ENCODE results near the gene MFSD2B.
"Not testable (repeated sequence)": the region's sequence is repeated elsewhere in the genome, so short reads cannot be mapped to it uniquely, and the experiment has no call there.

The MFSD2B gene, protein sequence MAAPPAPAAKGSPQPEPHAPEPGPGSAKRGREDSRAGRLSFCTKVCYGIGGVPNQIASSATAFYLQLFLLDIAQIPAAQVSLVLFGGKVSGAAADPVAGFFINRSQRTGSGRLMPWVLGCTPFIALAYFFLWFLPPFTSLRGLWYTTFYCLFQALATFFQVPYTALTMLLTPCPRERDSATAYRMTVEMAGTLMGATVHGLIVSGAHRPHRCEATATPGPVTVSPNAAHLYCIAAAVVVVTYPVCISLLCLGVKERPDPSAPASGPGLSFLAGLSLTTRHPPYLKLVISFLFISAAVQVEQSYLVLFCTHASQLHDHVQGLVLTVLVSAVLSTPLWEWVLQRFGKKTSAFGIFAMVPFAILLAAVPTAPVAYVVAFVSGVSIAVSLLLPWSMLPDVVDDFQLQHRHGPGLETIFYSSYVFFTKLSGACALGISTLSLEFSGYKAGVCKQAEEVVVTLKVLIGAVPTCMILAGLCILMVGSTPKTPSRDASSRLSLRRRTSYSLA

DNA sequence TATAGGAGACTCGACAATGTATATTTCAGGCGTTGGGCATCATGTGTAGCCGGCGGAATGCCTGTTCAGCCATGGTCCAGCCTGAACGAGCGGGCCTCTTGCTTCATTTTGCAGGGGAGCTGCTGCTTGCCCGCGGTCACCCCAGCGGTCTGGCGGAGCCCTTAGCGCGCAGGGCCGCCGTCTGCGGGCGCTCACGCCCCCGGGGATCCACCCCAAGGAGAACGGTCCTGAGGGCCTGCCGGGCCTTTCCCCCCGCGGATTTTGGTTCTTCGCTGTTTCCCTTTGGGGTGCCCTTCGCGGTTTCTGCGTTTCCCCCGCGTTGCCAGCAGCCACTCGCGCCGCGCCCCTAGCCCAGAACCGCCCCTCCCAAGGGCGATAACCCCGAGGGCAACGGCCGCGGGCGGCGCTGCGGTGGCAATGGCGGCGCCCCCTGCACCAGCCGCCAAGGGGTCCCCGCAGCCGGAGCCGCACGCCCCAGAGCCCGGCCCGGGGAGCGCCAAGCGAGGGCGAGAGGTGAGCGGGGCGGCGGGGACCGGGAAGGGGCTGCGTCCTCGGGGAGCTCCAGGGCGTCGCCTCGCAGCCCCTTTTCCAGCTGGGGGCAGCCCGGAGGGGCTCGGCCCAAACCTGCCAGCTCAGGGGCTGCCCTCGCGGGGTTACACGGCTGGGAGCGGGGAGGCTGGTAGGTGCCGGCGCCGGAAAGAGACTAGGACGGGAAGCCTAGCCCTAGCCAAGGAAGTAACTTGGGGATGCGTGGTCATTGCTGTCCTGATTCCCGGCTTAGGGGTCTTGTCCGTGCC lies at the start of gene MFSD2B:
TSS of gene MFSD2B (plus strand) at position 406 of the 797 bp plus-strand sequence. CDS start at position 418, 12 bp downstream.
- no peak for DNase-seq (ENCODE audit: low read depth)

- no peak for DNase-seq (ENCODE audit: low read depth)
Measured at GRCh38 chr2:23967846-23968245, 42.0 kb upstream of the MFSD2B start.

DNA sequence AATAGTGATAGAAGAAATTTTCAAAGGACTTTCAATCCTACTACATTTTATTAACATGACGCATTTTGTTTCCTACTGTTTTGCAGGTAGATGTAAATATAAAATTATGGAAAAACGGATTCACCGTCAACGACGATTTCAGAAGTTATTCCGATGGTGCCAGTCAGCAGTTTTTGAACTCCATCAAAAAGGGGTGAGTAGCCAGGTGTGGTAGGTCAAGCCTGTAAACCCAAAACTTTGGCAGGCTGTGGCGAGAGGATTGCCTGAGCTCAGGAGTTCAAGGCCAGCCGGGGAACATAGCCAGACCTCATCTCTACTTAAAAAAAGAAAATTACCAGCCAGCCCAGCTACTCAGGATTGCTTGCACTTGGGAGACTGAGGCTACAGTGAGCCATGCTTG lies 33.0 kb upstream of the MFSD2B start:
- no peak for DNase-seq (ENCODE audit: low read depth)

GRCh38 chr2:23988371-23988770 lies 21.5 kb upstream of the MFSD2B start:
- no peak for DNase-seq (ENCODE audit: low read depth)

GRCh38 chr2:23992931-23993330 lies 17.0 kb upstream of the MFSD2B start:
- no peak for DNase-seq (ENCODE audit: low read depth)

GRCh38 chr2:23993736-23994269 lies 16.1 kb upstream of the MFSD2B start:
- no peak for DNase-seq (ENCODE audit: low read depth)

GRCh38 chr2:23994567-23994966 lies 15.3 kb upstream of the MFSD2B start:
- no peak for DNase-seq (ENCODE audit: low read depth)

- DNase-seq (ENCODE audit: low read depth) = no peak
Measured at GRCh38 chr2:24007693-24008092, 2.2 kb upstream of the MFSD2B start.

DNA sequence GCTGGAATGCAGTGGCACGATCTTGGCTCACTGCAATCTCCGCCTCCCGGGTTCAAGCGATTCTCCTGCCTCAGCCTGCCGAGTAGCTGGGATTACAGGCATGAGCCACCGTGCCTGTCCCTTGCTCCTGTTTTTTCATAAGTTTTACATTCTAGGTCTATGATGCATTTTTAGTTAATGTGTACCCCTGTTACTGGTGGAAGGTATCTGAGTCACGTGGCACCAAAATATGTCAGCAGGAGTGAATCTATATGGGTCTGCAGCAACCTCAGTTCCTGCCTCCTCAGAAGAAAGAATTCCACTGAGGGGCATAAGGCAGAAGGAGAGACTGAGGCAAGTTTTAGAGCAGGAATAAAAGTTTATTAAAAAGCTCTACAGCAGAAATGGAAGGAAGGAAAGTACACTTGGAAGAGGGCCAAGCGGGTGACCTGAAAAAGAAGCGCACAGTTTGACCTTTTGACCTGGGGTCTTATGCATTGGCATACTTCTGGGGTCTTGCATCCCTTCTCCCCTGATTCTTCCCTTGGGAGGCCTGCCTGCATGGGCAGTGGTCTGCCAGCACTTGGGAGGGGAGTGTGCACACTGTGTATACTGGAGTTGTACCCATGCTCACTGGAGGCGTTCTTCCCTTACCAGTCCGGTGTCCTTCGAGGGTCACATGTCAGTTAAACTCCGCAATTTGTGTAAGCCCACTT lies 1.1 kb upstream of the MFSD2B start:
- DNase-seq (ENCODE audit: low read depth) = no peak

GRCh38 chr2:24009367-24009679 lies 562 bp upstream of the MFSD2B start:
- DNase-seq (ENCODE audit: low read depth) = no peak

DNA sequence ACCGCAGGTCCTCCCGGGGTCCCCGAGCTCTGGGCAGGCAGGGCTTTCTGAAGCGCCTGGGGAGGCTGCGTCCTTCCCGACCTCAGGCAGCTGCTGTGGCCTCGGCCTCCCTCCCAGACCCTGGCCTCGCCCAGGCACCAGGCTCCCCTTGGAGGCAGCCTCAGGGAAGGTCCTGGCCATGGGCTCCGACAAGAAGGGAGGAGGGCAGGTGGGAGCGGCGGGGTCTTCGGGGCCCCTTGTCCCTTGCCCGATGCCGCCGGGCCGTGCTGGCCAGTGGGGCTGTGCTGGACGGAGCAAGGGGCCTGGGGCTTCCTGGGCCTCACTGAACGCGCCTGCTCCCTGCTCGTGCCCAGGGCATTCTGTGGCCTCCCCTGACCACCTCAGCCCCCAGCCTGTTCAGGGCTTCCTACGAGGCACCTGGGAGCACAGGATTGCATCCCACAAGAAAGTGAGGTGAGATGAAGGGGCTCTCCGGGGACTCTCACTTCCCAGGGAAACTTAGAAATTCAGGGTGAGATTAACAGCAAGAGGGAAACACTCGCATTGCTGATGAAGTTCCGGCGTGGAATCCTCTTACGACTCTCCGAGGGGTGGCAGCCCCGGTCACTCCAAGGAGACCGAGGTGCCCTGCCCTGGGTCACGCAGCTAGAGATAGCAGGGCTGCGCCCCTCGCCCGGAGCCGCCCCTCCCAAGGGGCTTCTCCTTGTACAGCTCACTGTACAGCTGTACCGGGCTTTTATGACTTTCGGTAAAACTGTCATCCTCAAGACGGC lies 778 bp downstream of the MFSD2B start:
- DNase-seq (ENCODE audit: low read depth) = no peak

DNA sequence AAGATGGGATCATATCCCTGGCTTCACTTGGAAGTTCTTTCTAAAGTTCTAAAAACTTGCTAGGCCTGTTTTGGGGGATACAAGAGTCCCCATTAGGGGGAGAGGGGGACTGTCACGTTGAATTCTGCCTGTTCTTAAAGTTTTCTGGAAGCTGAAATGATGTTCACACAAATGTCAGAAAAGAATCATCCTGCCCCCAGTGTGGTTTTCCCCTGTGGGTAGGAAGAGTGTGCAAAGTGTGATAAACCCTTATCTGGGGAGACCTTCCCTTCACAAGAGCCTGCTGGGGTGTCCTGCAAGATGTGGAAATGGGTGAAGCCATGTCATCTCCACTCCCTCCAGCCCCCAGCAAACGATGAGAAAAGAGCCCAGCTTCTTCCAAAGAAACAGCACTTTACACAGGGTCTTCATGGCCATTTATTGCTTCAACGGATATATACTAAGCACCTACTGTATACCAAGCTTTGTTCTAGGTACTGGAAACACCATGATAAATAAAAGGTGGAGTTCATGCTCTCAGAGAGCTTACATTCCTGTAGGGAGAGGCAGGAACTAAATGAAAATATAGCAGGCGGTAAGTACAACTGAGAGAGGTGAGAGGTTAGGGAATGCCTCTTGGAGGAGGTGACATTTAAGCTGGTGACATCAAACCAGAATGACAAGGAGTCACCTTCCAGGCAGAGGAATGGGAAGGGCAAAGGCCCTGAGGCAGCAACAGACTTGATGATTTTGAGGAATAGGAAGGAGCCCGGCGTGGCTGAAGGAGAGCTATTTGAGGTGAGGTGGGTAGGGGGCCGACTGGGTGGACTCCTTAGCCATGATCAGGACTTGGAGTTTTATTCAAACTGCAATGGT lies 1.6 kb downstream of the MFSD2B start:
- no peak for DNase-seq (ENCODE audit: low read depth)

DNA sequence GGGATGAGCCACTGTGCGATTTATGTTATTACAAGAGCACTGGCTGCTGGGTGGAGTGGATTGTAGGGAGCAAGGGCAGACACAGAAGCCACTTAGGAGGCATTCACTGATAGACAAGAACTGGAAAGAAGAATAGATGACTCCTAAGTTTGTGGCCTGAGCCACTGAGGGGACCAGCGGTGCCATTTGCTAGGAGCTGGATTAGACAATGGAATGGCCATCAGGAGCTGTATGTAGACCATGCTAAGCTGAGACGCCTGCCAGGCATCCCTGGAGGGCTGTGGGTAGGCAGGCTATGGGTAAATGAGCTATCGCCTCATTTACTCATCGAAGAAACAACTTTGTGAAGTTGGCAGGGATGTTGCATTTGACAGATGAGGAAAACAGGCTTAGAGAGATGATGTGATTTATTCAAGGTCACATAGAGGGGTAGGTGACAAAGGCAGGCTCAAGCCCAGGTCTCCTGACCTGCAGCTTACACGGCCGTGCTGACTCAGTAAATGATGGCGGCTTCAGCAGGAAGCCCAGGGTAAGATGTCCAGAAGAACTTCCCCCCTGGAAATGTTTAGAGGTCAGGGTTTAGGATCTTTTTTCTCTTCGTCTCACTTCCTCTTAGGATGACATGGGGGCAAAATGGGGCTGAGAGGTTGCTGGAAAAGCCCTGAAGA lies 2.8 kb downstream of the MFSD2B start:
- no peak for DNase-seq (ENCODE audit: low read depth)

DNA sequence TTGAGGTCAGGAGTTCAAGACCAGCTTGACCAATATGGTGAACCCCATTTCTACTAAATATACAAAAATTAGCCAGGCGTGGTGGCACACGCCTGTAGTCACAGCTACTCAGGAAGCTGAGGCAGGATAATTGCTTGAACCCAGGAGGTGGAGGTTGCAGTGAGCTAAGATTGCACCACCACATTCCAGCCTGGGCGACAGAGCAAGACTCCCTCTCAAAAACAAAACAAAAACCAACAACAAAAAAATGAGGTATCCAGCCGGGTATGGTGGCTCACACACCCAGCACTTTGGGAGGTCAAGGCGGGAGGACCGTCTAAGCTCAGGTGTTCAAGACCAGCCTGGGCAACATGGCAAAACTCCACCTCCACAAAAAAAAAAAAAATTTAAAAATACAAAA lies 5.0 kb downstream of the MFSD2B start:
- DNase-seq (ENCODE audit: low read depth) = not testable (repeated sequence)

- DNase-seq (ENCODE audit: low read depth) = no peak
Measured at GRCh38 chr2:24015562-24016375, 5.9 kb downstream of the MFSD2B start.

DNA sequence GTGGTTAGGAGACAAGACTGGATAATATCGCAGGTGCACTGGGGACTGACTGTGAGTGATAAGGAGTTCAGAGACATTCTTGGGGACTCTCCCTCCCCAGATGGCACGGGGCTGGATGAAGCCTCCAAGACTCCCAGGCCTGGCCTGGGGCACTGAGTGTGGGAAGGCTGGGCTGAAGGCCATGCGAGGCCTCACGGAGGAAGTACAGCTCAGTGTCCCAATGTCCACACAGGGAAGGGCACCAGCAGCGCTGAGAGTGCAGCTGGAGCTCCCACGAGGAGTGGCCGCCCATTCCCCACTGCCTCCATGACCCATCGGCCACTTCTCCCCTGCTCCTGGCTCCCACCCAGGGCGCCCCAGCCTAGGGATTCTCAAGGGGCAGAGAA lies 6.5 kb downstream of the MFSD2B start:
- DNase-seq (ENCODE audit: low read depth) = no peak

GRCh38 chr2:24016853-24017703 lies 7.2 kb downstream of the MFSD2B start:
- no peak for DNase-seq (ENCODE audit: low read depth)

DNA sequence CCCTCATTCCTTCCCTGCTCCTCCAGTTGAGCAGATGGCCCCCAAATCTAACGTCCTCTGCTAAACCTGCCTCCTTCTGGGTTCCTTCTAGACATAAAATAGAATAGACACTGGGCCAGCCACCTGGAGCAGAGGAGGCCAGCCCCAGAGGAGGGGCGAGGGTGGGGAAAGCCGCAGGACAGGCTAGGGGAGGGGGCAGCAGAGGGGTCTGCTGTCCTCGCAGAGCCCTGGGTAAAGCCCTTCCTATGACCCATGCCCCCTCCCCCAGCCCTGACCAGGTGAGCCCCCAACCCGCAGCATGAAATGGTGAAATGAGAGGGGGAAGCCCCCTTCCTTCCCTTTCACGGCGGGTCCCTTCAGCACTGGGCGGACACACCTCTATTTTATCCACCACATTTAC lies 7.8 kb downstream of the MFSD2B start:
- DNase-seq (ENCODE audit: low read depth) = no peak

All from stimulated activated CD8-positive, alpha-beta memory T cell treated with anti-CD3 and anti-CD28 coated beads, Interleukin-12 subunit alpha, Interleukin-12 subunit beta, amount 100 ng/mL, for 4 hours (primary cell).